GM18502 (cell line): ENCODE data around the gene UFC1.

Source experiments
- ATAC-seq: cut with Tn5 transposase; IDR thresholded peaks from one replicate; pipeline ENCODE4 v1.9.1; 2021; ENCODE audit warnings: mild to moderate bottlenecking; ENCODE audit not compliant: unreplicated experiment, poor library complexity

UFC1 gene

DNA sequence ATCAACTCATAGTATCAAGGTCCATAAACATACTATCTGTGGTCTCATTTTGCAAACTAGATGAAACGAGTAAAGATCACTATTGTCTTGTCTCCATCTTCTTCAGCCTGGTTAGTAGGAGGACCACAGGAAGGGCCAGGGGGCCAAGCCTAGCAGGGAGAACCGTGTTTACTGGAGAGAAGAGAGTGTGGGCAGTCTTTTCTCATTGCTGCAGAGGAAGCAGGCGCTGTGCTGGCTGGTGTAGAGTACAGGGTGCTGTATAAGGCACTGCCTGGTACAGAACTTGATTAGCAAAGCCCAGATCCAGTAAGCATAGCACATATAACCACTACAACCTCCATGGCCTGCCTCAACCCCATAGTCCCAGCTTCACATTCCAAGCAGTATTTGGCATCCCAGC, 33.5 kb downstream of the UFC1 start:
- ATAC-seq: no peak

GRCh38 chr1:161188381-161188780, 34.6 kb downstream of the UFC1 start:
- ATAC-seq: no peak

GRCh38 chr1:161189036-161189435, 35.3 kb downstream of the UFC1 start:
- ATAC-seq: no peak

DNA sequence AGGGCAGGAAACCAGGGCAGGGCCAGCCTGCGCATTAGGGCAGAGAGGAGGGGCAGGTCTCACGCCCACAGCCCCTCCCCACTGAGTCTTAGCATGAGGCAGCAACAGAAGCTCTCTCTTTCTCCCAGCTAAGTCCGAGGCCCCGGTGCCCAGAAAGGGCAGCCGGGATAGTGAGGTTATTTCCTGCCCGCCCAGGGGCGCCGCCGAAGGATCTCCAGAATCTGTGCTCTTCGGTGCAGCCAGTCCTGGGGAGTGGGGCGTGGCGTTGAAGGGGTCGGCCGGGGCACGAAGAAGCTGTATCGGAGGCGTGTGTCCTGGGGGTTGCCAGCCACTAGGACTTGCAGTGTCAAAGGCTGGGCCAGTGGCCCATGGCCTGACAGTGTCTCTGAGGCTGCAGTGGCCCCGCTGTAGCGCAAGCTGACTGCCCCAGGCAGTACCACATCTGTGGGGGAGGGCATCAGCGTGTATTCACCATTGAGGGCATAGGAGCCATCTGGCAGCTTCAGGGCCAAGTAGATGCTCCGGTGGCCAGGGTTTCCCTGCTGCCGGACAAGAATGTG, 37.3 kb downstream of the UFC1 start:
- no peak for ATAC-seq

DNA sequence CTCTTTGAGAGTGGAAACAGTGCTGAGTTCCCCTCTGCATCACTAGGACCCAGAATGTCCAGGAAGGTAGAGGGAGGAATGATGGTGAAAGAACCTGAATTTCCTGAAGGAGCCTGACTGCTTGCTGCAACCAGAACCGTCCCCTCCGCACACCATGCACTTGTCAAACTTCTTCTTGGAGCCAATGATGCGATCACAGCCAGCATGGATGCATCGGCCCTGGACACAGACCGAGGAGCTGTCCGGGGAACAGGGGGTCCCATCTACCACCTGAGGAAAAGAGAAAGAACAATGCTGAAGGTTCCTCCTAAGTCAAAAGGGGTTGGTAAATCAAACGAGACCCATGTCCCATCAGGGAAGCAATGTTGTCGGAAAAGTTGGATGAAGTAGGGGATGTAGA, 38.2 kb downstream of the UFC1 start:
- ATAC-seq: no peak

DNA sequence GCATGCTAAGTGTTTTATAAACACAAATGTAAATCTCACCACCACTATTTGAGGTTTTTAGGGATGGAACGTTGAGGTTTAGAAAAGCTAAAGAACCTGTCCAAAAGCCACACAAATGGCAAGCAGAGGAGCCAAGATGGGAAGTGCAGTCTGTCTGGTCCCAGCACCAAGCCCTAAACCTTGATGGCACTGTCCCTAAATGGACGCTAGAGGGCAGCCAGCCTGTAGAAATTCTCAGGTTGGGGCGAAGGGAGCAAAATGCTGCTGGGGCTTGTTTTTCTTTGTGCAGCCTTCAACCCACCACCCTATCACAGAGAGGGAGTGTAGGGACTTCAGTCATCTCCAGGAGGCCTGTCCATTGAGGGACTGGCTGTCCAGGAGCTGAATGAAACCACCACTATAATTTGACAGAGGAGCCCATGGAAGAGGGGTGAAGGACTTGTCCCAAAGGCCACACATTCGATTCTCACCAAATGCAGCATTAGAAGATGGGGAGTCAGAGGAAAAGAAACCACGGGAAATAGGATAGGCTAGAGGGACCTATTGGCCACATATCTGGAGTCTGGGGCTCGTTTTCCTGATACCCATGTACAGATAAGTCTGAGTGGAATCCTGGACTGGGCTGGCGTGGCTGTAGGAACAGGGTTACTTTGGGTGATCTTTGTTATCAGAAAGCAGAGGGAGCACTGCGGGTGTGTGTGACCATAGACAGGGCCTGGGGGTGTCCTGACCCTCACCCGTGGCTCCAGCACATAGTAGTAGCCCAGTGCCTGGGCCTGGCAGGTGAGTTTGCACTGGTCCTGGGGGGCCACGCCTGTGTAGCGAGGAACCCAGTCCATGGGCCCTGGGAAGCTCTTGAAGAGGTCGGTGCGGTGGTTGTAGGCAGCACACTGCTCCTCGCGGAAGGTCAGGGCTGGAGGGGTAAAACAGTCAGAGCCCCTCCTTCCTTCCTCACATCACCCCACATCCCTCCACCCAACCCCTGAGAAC, 39.0 kb downstream of the UFC1 start:
- ATAC-seq: peak; percentile 61

DNA sequence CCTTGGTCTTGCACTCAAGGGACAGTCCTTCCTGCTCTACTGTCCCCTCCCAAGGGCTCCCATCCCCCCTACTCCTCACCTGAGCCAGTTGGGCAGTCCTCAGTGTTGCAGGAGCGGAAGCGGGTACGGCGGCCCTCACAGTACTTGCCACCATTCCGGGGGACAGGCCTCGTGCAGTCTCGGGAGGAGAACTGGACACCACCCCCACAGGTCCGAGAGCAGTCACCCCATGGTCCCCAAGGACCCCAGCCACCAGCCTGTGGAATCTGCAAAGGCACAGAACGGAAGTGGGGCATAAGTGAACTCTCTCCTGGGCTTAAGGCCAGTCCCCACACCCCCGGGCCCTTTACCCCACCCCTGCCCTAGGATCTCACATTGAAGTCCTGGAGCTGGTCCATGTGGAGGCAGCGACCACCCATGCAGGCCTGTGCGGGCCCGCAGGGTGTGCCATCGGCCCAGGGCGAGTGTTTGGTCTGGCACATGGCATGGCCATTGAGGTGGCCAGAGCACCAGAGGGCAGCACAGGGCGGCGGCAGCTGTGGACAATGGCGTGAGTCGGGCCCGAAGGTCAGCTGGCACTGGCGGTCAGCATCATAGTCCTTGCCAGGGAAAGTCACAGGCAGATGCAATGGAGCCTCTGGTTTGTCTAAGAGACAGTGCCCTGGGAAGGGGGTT, 39.9 kb downstream of the UFC1 start:
- ATAC-seq: no peak

GRCh38 chr1:161195171-161195570, 41.4 kb downstream of the UFC1 start:
- no peak for ATAC-seq

- ATAC-seq: no peak
These were observed 42.3 kb downstream of the UFC1 start for GRCh38 chr1:161196111-161196510.

GRCh38 chr1:161196521-161197451, 43.0 kb downstream of the UFC1 start:
- no peak for ATAC-seq

- no peak for ATAC-seq
These were observed 43.9 kb downstream of the UFC1 start for GRCh38 chr1:161197560-161198193.

GRCh38 chr1:161198194-161198896, 44.6 kb downstream of the UFC1 start:
- no peak for ATAC-seq

GRCh38 chr1:161198897-161199431, 45.2 kb downstream of the UFC1 start, which contains the start of gene ADAMTS4:
Gene ADAMTS4 (minus strand): TSS chr1:161199054. CDS start chr1:161198627, 427 bp downstream.
- no peak for ATAC-seq

DNA sequence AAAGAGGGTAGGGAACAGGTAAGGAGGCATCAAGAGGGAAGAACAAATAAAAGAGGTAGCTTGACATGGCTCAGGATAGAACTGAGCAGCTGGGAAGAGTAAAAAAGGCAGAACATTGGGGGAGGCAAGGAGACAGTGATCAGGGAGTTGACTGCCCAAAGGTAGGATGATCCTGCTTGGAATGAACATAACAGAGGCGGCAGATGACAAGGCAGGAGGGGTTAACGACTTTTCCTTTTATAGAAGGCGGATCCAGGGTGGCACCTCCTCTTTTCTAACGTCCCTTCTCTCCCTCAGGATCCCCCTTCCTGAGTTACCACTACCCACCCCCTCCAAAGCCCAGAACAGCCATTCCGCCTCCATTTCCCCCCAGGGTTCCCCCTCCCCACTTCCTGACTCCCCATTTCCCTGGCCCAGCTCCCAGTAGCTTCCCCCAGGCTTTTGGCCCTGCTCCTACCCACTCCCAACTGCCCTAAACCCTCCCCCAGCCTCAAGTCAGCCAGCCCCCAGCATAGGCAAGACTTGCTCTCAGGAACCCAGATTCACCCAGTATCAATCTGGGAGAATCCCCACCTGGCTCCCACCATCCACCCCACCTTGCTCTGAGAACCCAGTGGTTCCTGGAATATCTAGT, 45.8 kb downstream of the UFC1 start:
- ATAC-seq: no peak

GRCh38 chr1:161200421-161200991, 46.7 kb downstream of the UFC1 start:
- ATAC-seq: no peak

DNA sequence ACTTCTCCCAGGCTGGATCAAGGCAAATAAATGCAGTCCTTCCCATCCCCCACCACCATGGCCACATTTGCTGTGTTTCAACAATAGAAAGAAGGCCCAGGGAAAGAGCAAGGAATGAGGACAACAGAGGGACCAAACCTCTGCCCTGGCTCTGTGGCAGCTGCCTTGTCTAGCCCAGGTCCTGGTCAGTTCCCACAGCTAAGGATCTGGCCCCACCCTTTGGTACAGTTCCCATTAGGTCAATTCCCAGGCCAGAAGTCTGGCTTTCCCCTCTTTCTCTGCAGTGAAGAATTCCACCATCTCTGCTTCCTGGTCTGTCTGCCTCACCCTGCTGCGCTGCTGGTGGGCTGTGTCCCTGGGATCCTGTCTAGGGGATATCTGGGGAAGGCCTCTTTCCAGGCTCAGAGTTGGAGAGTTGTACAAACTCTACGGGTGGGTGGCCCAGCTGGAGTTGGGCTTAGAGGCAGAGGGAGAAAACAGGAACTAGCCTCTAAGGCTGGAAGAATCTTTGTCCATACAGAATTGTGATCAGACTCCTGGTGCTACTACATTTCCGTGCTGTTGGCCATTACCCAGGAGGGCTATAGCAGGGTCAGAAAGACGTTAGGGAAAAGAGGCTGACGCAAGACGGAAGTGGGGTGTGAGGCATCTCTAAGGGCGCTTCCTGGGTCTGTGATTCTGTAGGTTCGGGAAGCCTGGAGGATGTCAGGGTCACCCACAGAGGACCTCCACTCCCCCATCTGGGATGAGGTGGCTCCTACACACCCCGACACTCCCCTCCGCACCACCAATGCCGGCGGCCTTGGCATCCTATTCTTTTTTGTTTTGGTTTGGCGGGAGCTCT, 47.4 kb downstream of the UFC1 start:
- no peak for ATAC-seq
